T47D (cell line): ENCODE results near the gene MGAT5B.

ENCODE experiments used
- DNase-seq, 2 experiments: peaks; one replicate each; pipeline versions ENCODE4 v3.0.0 to v3.0.0-alpha.2; 2011 to 2012; ENCODE audit warnings: low read depth in 1 of 2, low spot score in 1 of 2
- JUND ChIP-seq: IDR thresholded peaks from 2 replicates; pipeline ENCODE4 v1.6.1; 2012; ENCODE audit warnings: low read depth
- in situ Hi-C: cut with HindIII; loops from 2 replicates; pipeline ENCODE4 v1.10.0; 2016; ENCODE audit warnings: low sequenced_read_pairs, low pct_unique_long_range_greater_than_20kb

Gene MGAT5B

GRCh38 chr17:76918811-76919210, 50.6 kb downstream of the MGAT5B start:
- no peak for DNase-seq
- TF ChIP-seq JUND: no peak
- in situ Hi-C loops: no loop called here

GRCh38 chr17:76920364-76921139, 52.3 kb downstream of the MGAT5B start:
- in situ Hi-C loops: no loop called here
- DNase-seq: peak in 1 of 2 experiments; percentile 41

GRCh38 chr17:76921340-76922036, 53.3 kb downstream of the MGAT5B start:
- in situ Hi-C loops: no loop called here
- DNase-seq: no peak
- TF ChIP-seq JUND: no peak

More at GRCh38 chr17:76920364-76921139, 52.3 kb downstream of the MGAT5B start:
- no peak for TF ChIP-seq JUND

GRCh38 chr17:76922084-76922483, 53.9 kb downstream of the MGAT5B start:
- TF ChIP-seq JUND: no peak
- no peak for DNase-seq
- in situ Hi-C loops: no loop called here

- in situ Hi-C loops: no loop called here
- DNase-seq: no peak
- no peak for TF ChIP-seq JUND
These were observed 54.8 kb downstream of the MGAT5B start for GRCh38 chr17:76922967-76923366.

- no peak for TF ChIP-seq JUND
- no peak for DNase-seq
- in situ Hi-C loops: no loop called here
These were observed 55.3 kb downstream of the MGAT5B start for GRCh38 chr17:76923491-76923890.

- TF ChIP-seq JUND: no peak
- peak in 1 of 2 experiments; percentile 19 for DNase-seq
- in situ Hi-C loops: no loop called here
These were observed 56.4 kb downstream of the MGAT5B start for GRCh38 chr17:76924345-76925342.

GRCh38 chr17:76925441-76925891, 57.3 kb downstream of the MGAT5B start:
- DNase-seq: no peak
- TF ChIP-seq JUND: no peak
- in situ Hi-C loops: no loop called here

GRCh38 chr17:76926237-76926866, 58.1 kb downstream of the MGAT5B start:
- in situ Hi-C loops: no loop called here
- TF ChIP-seq JUND: no peak
- no peak for DNase-seq

- no peak for DNase-seq
- in situ Hi-C loops: no loop called here
- no peak for TF ChIP-seq JUND
These were observed 59.4 kb downstream of the MGAT5B start for GRCh38 chr17:76927577-76927976.

GRCh38 chr17:76927982-76928381, 59.8 kb downstream of the MGAT5B start:
- in situ Hi-C loops: no loop called here
- TF ChIP-seq JUND: no peak
- no peak for DNase-seq

- in situ Hi-C loops: no loop called here
- no peak for DNase-seq
- no peak for TF ChIP-seq JUND
These were observed 60.9 kb downstream of the MGAT5B start for GRCh38 chr17:76929148-76929547.
